GM19397 (cell line): ENCODE results near the gene PP2D1.
"Not testable (repeated sequence)": the region's sequence is repeated elsewhere in the genome, so short reads cannot be mapped to it uniquely, and the experiment has no call there.

Experiments
- ATAC-seq: cut with Tn5 transposase; IDR thresholded peaks from one replicate; pipeline ENCODE4 v1.9.1; 2021; ENCODE audit warnings: mild to moderate bottlenecking, moderate library complexity; ENCODE audit not compliant: unreplicated experiment

PP2D1 gene

GRCh38 chr3:20040548-20041196 is 28.6 kb upstream of the PP2D1 start:
- ATAC-seq: peak; percentile 46

DNA sequence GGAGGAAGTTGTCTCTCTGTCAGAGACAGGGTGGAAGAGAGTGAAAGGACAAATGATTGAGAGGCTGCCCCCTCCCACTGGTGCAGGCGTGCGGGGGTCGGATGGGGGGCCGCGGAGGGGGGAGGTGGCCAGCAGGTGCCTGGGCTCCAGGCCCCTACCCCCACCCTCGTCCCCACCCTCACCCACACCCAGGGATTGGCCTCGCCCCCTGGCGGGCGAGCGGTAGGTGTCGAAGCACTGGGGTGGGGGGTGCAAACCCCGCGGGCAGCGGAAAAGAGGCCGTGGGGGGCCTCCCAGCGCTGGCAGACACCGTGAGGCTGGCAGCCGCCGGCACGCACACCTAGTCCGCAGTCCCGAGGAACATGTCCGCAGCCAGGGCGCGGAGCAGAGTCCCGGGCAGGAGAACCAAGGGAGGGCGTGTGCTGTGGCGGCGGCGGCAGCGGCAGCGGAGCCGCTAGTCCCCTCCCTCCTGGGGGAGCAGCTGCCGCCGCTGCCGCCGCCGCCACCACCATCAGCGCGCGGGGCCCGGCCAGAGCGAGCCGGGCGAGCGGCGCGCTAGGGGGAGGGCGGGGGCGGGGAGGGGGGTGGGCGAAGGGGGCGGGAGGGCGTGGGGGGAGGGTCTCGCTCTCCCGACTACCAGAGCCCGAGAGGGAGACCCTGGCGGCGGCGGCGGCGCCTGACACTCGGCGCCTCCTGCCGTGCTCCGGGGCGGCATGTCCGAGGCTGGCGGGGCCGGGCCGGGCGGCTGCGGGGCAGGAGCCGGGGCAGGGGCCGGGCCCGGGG is 27.9 kb upstream of the PP2D1 start, which contains the start of gene KAT2B:
TSS of gene KAT2B (plus strand) at position 682 of the 783 bp plus-strand sequence. CDS start at position 714, 32 bp downstream.
- ATAC-seq: peak; percentile 63

GRCh38 chr3:20039466-20039764 is 27.4 kb upstream of the PP2D1 start:
- ATAC-seq: no peak

- no peak for ATAC-seq
Observed at GRCh38 chr3:20038699-20039465, 26.8 kb upstream of the PP2D1 start.

DNA sequence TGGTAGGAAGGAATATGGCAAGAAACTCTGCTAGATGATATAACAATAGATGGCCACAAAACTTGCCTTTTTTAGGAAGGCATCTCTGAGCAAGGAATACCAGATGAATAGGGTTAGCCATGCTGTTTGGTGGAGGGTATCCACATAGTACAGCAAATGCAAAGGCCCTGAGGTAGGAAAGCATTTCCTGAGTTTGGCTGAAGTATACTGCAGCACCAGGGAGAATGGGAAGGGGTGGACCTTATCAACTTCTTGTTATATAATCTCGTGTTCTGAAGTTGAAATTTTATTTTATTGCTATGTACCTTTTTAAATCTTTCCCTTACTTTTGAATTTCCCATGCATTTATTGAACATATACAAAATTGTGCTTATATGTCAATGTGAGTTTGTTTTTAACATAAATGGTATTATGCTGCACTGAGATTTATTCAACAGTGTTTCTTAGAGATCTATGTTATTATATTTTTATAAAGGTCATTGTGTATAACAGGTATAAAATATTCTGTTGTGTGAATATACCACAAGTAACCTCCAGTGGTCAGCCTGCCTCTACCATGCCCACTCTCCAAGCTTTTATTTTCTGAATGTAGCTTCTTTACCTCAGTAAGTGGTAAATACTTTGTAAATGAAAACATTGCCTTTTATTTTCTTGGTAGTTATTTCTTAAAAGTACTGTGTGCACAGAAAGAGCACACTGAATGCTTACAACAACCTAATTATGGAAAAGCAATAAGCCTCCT is 25.4 kb upstream of the PP2D1 start:
- ATAC-seq: no peak

DNA sequence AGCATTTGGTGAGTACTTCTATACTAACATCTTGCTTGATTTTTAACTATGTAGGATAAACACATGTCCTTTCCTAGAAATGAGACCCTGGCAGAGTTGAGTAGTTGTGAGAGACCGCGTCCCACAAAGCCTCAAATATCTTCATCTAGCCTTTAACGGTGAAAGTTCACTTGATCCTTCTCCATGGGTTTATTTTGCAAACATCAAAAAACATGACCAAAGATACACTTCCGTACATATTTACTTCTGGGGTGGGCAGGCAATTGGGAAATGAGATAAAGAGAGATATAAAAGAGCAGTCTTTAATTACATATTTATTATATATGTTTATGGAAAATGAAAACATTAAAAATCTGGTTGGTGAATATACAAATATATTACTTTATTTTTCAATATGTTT is 23.0 kb upstream of the PP2D1 start:
- ATAC-seq: no peak

- not testable (repeated sequence) for ATAC-seq
Observed at GRCh38 chr3:20031939-20032338, 19.9 kb upstream of the PP2D1 start.

- ATAC-seq: no peak
Observed at GRCh38 chr3:20028905-20029331, 16.9 kb upstream of the PP2D1 start.

DNA sequence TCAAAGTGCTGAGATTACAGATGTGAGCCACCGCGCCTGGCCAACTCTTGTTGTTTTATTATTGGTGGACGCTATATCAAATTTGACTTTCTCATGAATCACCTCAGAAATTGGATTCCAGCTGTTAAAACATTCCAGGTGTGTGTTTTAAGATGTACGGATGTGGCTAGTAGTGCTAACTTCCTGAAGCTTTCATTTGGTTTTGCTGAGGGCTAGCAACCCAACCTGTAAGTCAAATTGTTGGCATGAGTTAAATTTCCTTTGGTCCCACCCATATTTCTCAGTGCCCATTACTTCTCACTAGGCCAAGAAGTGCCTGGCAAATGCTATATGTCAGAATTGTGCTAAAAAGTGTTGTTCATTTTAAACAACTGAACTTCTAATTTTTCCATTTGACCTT is 15.1 kb upstream of the PP2D1 start:
- ATAC-seq: no peak

DNA sequence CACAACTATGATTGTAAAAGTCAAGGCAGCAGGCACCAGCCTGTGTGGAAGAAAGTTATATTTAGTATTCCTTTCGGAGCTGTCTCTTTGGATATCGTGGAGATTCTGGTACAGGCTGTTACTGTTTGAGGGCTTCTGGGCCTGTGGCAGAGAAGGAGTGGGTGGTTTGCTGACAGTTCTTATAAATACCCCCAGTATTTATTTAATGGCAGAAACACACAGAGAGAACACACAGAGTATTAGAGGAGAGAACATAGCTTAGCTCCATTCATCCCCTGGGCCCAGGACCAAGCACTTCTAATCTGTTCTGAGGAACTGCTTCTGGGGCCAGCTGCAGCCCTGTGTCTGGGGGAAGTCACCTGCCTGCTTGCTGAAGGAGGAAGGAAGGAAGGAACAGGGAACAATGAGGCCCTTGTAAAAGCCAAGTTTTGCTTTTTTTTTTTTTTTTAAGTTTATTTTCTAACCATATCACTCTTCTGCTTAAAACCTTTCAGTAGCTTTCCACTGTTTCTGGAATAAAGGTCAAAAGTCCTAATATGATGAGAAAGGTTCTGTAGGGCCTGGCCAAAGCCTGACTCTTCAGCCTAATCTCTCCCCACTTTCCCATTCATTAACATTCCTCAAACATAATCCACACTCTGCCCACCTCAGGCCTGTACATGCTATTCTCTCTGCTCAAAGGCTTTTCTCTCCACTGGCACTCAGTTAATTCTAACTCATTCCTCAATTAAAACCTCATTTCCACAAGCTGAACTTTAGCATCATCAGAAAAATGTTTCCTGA is 11.8 kb upstream of the PP2D1 start:
- no peak for ATAC-seq

DNA sequence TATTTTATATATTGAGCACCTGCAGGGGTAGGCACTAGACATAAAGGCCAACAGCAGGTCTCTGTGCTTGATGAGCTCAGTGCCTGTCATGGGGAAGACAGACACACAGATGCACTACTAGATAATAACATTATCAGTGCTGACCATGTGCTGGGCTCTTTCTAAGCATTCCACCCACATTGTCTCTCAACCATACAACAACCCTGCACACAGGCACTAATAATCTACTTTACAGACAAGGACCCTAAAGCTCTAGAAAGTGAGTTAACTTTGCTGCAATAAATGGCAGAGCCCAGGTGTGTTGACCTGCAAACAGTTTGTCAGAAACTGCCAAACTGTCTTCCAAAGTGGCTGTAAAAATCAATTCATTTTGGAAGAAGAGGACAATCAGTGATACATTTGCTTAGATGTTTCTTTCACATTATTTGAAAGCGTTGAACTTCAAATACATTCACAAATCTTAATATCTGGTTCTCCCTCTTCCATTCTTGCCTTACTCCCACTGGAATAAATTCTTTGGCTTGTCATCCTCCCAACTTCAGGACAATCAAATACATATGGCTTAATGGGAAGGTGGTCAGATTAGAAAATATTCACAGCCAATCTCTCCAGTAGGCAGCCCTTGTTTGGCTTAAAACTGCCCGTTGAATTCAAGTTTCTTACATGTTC is 11.0 kb upstream of the PP2D1 start:
- ATAC-seq: no peak

- ATAC-seq: not testable (repeated sequence)
Observed at GRCh38 chr3:20016076-20016475, 4.0 kb upstream of the PP2D1 start.

- no peak for ATAC-seq
Observed at GRCh38 chr3:20015525-20015924, 3.5 kb upstream of the PP2D1 start.

DNA sequence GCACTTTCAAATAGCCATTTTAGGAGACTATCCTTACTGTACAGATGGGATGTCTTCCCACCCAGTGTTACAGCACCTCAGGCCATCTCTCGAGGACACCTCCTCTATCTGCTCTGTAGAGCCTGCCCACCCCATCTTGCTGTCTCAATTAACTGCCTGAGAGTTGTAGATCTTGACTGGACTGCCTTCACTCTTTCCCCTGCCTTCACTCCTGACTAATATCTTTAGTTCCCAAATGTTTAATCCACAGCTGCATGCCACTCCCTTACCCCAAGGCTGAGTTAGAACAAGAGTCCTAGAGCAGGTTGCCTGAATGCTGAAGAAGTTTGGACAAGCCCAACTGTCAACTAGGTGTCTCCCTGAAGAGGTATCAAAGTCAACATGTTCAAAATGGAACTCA is 1.3 kb upstream of the PP2D1 start:
- no peak for ATAC-seq

GRCh38 chr3:20008646-20009045 is 3.4 kb downstream of the PP2D1 start:
- ATAC-seq: no peak

- no peak for ATAC-seq
Observed at GRCh38 chr3:20007960-20008359, 4.1 kb downstream of the PP2D1 start.

- ATAC-seq: no peak
Observed at GRCh38 chr3:20001932-20002331, 10.1 kb downstream of the PP2D1 start.

- ATAC-seq: no peak
Observed at GRCh38 chr3:19997502-19997901, 14.6 kb downstream of the PP2D1 start.

- no peak for ATAC-seq
Observed at GRCh38 chr3:19994796-19995195, 17.3 kb downstream of the PP2D1 start.

DNA sequence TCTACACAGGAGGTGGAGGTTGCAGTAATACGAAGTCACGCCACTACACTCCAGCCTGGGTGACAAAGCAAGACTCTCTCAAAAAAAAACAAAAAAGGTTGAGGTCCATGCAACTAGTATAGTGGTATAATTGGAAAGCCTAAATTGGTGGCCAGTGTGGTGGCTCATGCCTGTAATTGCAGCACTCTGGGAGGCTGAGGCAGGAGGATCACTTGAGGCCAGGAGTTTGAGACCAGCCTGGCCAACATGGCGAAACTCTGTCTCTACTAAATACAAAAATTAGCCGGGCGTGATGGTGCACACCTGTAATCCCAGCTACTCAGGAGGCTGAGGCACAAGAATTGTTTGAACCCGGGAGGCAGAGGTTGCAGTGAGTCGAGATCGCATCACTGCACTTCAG is 23.2 kb downstream of the PP2D1 start:
- ATAC-seq: not testable (repeated sequence)
